HG03575 (cell line): ENCODE measurements around the gene NUDT4.
"Not testable (repeated sequence)": the region's sequence is repeated elsewhere in the genome, so short reads cannot be mapped to it uniquely, and the experiment has no call there.

Source experiments
- ATAC-seq: cut with Tn5 transposase; IDR thresholded peaks from one replicate; pipeline ENCODE4 v1.9.1; 2021; ENCODE audit not compliant: unreplicated experiment, insufficient number of reproducible peaks, low FRiP score; ENCODE audit errors: extremely low read depth

NUDT4 gene

GRCh38 chr12:93417967-93418480 lies 40.3 kb downstream of the NUDT4 start:
- no peak for ATAC-seq

- ATAC-seq, result no peak
Measured at GRCh38 chr12:93419388-93420034, 41.8 kb downstream of the NUDT4 start.

DNA sequence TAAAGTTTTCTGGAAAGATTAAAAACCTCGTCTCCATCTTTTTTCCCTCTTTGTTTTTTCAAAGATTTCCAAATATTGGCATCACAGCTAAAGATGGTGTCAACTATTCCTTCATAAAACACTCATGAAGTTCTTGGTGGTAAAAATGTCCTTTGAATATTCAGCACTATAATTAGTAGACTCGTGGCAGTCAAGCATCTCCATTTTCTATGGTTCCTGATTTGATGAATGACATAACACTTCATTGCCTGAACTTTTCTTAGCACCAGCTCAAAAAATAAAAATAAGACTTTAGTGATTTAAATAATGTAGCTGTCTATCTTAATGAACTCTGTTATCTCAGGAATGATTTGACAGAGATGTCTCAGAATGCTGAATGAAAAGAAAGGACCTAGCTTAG lies 44.3 kb downstream of the NUDT4 start:
- ATAC-seq, result no peak

- ATAC-seq, result no peak
Measured at GRCh38 chr12:93425736-93426411, 48.1 kb downstream of the NUDT4 start.

- no peak for ATAC-seq
Measured at GRCh38 chr12:93426412-93426805, 48.7 kb downstream of the NUDT4 start.

DNA sequence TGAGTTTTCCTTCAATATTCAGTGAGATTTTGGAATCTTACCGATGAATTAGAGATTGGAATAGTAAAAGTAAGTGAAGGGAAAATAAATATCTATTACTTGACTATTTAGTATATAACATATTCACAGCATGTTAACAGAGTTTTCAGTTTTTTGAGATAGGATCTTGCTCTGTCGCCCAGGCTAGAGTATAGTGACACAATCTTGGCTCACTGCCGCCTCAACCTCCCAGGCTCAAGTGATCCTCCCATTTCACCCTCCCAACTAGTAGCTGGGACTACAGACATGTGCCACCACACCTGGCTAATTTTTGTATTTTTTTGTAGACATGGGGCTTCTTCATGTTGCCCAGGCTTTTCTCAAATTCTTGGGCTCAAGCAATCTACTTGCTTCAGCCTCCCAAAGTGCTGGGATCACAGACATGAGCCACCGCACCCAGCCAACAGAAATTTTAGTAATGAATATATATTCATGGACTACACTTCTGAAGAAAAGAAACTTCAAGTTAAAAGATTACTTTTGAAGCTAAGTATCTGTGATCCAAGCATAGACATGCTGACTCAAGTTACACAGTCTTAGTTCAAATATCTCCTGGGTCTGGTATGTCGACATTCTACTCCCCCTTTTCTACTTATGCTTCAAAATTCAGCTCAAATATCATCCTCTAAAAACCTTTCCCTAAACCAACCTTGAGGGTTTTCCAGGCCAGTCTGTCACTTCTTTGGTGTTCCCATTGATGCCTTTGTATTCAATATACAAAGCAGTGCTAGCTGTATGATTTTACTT lies 50.2 kb downstream of the NUDT4 start:
- ATAC-seq, result no peak

DNA sequence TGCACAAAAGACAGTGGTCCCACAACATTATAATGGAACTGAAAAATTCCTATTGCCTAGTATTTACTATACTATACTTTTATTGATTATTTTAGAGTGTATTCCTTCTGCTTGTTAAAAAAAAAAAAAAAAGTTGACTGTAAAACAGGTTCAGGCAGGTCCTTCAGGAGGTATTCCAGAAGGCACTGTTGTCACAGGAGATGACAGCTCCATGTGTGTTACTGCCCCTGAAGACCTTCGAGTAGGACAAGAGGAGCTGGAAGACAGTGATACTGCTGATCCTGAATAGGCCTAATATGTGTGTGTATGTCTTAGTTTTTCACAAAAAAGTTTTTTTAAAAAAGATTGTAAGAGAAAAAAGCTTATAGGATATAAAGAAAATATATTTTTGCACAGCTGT lies 51.7 kb downstream of the NUDT4 start:
- ATAC-seq, result no peak

- no peak for ATAC-seq
Measured at GRCh38 chr12:93429852-93430251, 52.1 kb downstream of the NUDT4 start.

DNA sequence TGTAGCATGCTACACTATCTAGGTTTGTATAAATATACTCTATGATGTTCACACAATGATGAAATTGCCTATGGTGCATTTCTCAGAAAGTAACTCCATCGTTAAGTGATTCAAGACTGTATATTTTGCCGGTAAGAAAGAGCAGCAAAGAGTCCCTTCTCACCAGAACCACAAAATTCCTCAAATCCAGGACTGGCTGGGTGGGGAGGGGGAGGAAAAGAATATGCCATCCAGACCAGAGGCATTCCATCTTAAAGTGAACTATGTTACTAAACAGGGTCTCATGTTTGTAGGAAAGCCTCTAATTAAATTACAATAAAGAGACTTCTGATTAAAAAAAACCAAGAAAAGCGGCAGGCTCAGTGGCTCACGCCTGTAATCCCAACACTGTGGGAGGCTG lies 52.6 kb downstream of the NUDT4 start:
- no peak for ATAC-seq

GRCh38 chr12:93432031-93432430 lies 54.3 kb downstream of the NUDT4 start:
- ATAC-seq, result not testable (repeated sequence)

- ATAC-seq, result no peak
Measured at GRCh38 chr12:93434256-93434865, 56.6 kb downstream of the NUDT4 start.

- ATAC-seq, result no peak
Measured at GRCh38 chr12:93438266-93439050, 60.7 kb downstream of the NUDT4 start.

DNA sequence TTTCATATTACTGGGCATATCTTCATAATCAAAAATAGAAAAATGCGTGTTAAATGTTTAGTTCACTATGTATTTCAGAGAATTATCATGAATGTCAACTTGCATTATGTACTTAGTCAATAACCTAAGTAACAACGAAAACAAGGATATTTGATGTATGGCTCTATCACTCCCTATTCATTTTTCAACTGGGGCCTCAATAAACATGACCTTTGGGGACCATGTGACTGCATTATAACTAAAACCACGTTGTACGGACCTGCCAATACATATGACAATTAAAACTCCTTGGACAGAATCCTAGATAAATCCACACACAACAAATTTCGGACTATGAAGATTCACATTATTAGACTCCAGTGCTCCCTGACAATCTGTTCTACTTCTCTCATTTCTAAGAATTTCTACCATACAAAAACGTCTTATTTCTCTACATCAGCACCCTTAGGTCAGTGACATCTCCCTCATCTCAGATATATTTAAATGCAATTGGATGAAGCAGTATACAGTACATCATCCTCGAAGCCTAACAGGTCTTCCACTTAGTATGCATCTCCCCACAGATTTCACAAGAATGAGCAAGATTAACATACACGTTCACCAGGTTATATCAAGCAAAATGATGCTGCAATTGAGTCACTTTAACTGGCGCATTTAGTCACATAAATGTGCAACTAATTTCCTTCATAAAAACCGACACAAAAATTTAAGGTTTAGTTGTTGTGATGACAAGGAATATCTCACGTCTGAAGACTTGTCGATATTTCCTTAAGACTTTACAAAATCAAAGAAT lies 62.5 kb downstream of the NUDT4 start:
- no peak for ATAC-seq

DNA sequence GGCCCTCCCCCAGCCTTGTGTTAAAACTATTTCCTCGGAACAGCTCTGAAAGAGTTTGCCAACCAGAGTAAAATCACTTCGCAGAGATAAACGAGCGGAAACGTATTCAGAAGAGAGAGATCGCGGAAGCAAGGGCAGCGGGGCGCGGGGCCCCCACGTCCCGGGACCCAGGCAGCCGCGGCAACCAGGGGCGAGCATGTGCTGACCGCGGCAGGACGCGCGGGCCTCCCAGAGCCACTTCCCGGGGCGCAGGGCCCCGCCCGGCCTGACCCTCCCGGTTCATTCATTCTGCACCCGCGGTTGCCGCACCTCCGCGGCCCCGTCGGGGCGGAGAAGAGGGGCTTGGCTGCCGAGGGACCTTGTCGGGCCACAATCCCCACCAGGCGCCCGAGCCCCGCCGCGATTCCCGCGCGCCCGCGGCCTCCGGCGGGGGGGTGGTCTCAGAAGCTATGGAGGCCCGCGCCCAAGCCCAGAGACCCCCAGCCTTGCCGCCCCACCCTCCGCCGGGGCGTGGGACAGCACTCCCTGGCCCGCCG lies 63.4 kb downstream of the NUDT4 start:
- no peak for ATAC-seq

GRCh38 chr12:93441617-93442410 lies 64.1 kb downstream of the NUDT4 start, which contains the start of gene UBE2N:
TSS of gene UBE2N (minus strand) at chr12:93441947. CDS start at chr12:93441884, 63 bp downstream.
- ATAC-seq, result no peak

GRCh38 chr12:93442411-93443340 lies 65.0 kb downstream of the NUDT4 start:
- no peak for ATAC-seq
